HG02623 (cell line): ENCODE data around the gene RAPGEF6.
"Not testable (repeated sequence)": the region's sequence is repeated elsewhere in the genome, so short reads cannot be mapped to it uniquely, and the experiment has no call there.

Experiments
- ATAC-seq: cut with Tn5 transposase; IDR thresholded peaks from one replicate; pipeline ENCODE4 v1.9.1; 2021; ENCODE audit warnings: moderate library complexity; ENCODE audit not compliant: unreplicated experiment

Gene RAPGEF6

DNA sequence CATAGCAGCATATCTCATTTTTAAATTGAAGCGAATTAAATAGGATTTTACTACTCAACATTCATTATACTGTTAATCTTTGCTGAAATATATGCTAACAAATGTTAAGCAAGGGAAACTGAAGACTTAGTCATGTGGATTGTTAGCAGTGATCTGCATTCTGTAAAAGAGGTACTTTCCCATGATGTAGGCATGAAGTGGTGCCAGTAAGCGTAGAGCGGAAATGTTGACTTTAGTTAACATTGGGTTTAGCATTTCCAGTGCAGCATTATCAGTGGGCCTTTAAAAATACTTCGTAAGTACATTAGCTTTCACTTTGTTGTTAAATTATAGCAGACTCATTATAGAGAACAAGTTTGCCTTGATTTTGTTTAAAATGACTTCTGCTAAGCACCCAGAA, 240.9 kb downstream of the RAPGEF6 start:
- ATAC-seq: peak; percentile 62

GRCh38 chr5:131393498-131393968, 241.5 kb downstream of the RAPGEF6 start:
- ATAC-seq: no peak

DNA sequence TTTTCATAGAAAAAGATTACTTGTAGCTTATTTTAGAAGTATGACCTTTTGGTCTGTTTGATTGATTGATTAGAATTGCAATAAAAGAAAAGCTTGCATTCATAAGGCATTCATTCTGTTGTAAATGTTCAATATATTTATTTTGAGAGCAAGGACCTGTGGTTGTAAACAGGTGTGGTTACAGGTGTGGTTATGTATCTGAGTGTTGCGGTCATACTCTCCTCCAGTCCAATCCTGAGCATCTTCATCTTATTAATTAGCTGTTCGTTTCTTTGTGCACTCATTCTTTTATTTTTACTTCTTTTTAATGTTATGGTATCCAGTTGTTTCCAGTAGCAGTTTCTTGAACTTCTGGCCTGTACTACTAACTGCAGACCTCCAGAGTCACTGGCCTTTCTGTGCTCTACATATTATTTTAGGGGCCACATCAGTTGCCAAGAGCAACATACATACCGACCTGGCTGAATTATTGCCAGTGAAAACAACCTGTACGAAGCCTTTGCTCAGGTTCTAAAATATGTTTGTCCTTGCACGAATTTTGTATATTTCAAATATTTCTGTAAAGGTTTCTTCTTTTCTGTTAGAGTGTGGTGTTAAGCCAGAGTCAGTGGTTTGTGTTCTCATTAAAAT, 242.4 kb downstream of the RAPGEF6 start:
- no peak for ATAC-seq

DNA sequence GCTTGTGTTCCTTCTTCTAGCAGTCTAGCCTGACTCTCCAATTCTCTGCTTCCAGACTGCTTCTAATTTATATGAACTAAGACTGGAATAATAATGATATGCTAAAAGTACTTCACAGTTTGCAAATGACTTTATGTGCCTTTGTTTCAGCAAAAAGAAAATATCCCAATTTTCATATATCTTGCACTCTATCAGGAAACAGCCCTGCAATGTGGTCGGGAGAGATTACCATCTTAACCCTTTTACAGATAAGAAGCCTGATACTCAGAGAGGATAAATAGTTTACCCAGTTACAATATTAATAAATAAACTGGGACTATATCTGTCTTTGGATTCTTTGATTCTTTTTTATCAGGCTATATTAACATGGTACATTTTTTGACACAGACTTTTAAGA, 245.2 kb downstream of the RAPGEF6 start:
- no peak for ATAC-seq

DNA sequence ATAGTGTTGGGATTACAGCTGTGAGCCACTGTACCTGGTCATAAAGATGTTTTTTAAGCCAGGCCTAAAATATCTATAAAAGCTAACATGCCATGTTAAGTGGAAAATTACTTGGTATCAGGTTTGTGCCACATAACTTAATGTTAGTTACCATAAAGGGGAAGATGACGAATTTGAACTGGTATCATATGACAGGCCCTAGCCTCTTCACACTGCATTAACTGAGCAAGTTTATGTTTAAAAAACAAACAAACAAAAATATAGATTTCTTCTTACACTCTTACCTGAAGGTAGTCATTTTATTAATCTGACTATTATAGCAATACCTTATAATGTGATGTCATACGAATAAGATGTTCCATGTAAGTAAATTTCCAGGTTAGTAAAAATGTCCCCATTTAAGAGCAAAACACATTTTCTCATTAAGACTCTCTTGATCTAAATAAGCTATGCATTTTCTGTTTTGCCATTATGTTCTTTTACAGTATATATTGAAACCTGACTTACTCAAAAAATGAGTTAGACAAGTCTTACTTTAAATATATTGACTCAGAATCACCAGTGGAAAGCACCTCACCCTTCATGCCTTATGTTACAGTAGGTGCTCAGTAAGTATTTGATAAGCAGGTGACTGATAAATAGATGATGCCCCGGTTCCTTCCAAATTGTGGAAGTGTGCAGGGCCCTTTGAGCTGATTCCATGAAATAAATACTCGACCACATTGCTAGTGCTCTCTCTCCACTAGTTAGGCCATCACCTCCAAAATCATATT, 245.7 kb downstream of the RAPGEF6 start:
- no peak for ATAC-seq

GRCh38 chr5:131387255-131387654, 247.8 kb downstream of the RAPGEF6 start:
- ATAC-seq: no peak

DNA sequence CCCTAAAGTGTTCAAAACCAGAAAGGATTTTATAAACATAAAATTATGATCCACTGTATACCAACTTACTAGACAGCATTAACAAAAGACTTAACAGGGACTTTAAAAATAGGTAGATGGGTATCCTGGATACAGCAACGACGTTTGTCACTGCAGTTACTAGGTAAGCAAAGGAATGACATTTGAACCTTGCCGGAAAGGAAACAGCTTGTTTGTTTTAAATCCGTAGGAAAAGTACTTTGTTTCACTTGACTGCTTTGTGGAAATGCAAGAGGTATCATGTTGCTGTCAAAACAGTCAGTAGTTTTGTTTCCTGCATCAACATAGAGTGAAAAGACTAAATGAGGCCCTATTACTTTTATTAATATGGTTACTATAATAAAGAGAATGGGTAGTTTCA, 248.2 kb downstream of the RAPGEF6 start:
- no peak for ATAC-seq

DNA sequence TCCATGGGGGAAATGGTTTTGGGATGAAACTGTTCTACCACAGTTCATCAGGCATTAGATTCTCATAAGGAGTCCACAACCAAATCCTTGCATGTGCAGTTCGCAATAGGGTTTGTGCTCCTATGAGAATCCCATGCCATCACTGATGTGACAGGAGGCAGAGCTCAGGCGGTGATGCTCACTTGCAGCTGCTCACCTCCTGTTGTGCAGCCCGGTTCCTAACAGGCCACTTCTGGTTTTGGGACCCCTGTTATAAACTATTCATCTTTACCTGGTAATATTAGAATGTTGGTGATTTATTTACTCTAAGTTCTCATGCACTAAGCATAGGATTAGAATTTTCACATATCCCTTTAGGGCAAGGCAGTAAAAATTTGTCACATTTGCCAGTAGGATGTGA, 248.9 kb downstream of the RAPGEF6 start:
- ATAC-seq: no peak

DNA sequence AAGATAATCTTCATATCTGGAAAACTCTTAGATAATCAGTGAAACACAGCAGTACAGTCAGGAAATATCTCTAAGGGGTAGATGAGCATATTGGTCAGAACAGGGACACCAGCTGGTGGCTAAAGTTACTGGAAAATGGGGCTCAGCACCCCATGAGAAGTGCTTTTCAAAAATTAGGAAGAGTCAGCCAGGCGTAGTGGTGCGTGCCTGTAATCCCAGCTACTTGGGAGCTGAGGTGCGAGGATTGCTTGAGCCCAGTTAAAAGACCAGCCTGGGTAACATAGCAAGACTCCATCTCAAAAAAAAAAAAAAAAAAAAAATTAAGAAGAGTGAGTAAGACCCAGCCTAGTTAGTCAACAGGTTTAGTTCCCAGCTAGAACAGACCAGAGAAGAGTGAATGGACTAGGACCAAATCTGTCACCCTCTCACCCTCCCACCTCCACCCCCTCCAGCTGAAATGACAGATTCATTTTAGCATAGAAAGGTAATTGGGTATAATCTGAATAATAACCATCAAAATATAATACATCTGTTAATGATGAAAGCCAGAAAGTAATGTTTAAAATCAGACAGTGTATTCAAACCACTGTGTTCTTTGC, 250.3 kb downstream of the RAPGEF6 start:
- ATAC-seq: no peak

DNA sequence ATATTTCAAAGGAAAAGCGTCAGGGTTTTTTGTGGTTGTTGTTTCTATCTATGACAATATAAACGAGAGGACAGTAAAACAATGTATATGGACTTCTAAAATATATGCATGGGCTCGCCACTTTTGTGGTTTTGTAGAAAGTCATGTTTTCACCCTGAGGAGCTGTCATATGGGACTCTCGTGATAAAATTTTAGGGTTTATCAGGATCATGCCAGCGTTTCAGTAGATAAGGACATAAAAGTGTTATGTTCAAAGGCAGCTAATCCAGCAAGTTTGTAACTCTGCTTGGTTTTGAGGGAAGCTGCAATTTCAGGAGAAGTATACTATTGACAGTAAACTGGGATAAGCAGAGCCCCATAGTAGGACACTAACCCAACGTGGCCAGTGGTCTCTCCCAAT, 250.9 kb downstream of the RAPGEF6 start:
- ATAC-seq: no peak

GRCh38 chr5:131382407-131383395, 252.3 kb downstream of the RAPGEF6 start:
- ATAC-seq: peak; percentile 60

- ATAC-seq: peak; percentile 40
Measured at GRCh38 chr5:131381777-131382176, 253.3 kb downstream of the RAPGEF6 start.

DNA sequence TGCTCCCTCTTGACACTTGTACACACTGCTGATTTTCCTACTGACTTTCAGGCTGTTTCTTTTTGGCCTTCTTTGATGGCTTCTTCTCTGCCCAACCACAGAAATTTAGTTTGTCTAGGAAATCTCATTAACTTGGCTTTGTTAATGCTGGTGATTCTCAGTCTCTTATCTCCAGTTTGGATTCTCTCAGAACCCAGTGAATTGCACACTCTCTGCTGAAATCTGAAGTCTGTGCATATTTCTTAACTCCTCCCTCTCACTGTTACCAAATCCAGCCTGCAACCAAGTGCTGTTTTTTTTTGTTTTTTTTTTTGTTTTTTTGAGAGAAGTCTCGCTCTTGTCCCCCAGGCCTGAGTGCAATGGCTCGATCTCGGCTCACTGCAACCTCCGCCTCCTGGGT, 254.0 kb downstream of the RAPGEF6 start:
- no peak for ATAC-seq

GRCh38 chr5:131380238-131380637, 254.8 kb downstream of the RAPGEF6 start:
- not testable (repeated sequence) for ATAC-seq

GRCh38 chr5:131379723-131380122, 255.3 kb downstream of the RAPGEF6 start:
- ATAC-seq: peak; percentile 31

DNA sequence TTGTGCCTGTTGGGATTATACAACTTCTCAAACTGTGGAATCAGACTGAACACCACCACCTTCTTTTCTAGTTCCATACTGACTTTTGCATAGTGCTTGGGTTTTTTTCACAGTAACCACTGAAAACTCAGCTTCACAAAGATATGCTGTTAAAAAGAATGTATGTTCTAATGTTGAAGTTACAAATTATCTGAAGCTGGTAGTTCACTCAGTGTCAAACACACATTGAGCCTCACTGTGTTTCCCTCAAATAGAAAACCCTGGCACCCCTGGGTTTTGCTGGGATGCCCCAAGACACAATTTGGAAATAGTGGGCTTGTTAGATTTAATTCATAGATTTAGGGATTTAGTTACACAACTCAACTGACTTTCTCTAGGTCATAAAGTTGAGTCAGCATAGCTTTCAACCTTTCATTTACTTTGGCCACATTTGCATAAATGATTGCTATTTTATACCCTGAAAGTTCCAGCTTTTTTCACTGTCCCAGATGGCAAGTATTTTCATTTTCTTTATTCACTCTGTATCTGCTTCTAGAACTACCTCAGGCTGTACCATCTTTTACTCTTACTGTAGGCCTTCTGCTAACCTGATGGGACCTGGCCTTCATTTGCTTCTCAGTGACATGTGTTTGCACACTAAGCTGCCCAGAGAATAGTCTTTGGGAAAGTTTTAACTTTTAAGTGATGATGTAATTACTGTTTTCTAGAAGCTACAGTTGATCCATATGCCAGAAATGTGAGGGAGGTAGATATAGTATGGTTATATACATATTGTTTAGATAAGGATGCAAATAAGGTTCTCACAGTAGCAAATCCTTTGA, 256.1 kb downstream of the RAPGEF6 start:
- no peak for ATAC-seq

- ATAC-seq: no peak
Measured at GRCh38 chr5:131377785-131378325, 257.2 kb downstream of the RAPGEF6 start.

DNA sequence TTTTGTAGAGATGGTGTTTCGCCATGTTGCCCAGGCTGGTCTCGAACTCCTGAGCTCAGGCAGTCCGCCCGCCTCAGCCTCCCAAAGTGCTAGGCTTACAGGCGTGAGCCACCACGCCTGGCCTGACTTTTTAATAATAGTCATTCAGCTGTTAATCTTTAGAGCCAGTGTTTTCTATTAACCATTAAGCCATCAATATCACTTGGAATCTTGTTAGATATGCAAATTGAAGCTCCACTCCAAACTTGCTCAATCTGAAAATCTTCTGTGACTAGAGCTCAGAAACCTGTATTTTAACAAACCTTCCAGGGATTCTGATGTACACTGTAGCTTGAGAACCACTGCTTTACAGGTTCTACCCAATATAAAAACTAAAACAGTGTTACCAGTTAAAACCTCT, 257.7 kb downstream of the RAPGEF6 start:
- ATAC-seq: no peak

GRCh38 chr5:131375351-131375750, 259.7 kb downstream of the RAPGEF6 start:
- no peak for ATAC-seq
